ENCODE data around the gene INHBE.

GRCh38 chr12:57430931-57431566 is 24.1 kb upstream of the INHBE start, which contains the start of gene R3HDM2:
- no peak for TF ChIP-seq CTCF (IDR thresholded peaks at IDR 0.05; ENCODE audit: low read length)
- TF ChIP-seq EZH2 (IDR thresholded peaks at IDR 0.05; ENCODE audit: borderline replicate concordance, low read length): no peak
